Suprapubic skin (tissue), 4 donors: ENCODE data around the gene MTERF4. TPM values are rescaled to one million over a fixed set of nuclear protein-coding genes. Genes with fewer than 3 reads are reported as not detected.

Experiments
- DNase-seq, 2 donors: peaks; one replicate each; pipeline ENCODE4 v3.0.0-alpha.2; 2019; ENCODE audit warnings: low spot score in 2 of 2
- H3K27ac ChIP-seq: fragments of 200-600 bp; sonication (generic); one replicate; pipeline ENCODE4 v1.5.1; 2019
- H3K27me3 ChIP-seq: fragments of 200-600 bp; sonication (generic); one replicate; pipeline ENCODE4 v1.5.1; 2019
- H3K36me3 ChIP-seq: fragments of 200-600 bp; sonication (generic); one replicate; pipeline ENCODE4 v1.5.1; 2019
- H3K4me1 ChIP-seq: fragments of 200-600 bp; sonication (generic); one replicate; pipeline ENCODE4 v1.5.1; 2019
- H3K4me3 ChIP-seq: fragments of 200-600 bp; sonication (generic); one replicate; pipeline ENCODE4 v1.5.1; 2019; ENCODE audit warnings: mild to moderate bottlenecking
- H3K9me3 ChIP-seq: fragments of 200-600 bp; sonication (generic); one replicate; pipeline ENCODE4 v1.5.1; 2019
- CTCF ChIP-seq, 2 donors: fragments of 200-600 bp in 1 of 2; fragments of 450-650 bp in 1 of 2; sonication (generic) in 1 of 2; IDR thresholded peaks; one replicate each; pipeline ENCODE4 v1.5.1; 2016 to 2019; ENCODE audit warnings: antibody characterized with exemption in 2 of 2, mild to moderate bottlenecking in 1 of 2, moderate library complexity in 1 of 2
- EP300 ChIP-seq: sonication (generic); formaldehyde crosslinking; IDR thresholded peaks from one replicate; pipeline ENCODE4 v1.6.1; 2017; ENCODE audit warnings: antibody characterized with exemption
- POLR2A ChIP-seq, 2 donors: fragments of 450-650 bp; IDR thresholded peaks; one replicate each; pipeline ENCODE4 v1.6.1; 2017; ENCODE audit warnings: antibody characterized with exemption in 2 of 2, mild to moderate bottlenecking in 2 of 2, moderate library complexity in 2 of 2
- POLR2AphosphoS5 ChIP-seq, 3 donors: sonication (generic); formaldehyde crosslinking; IDR thresholded peaks; one replicate each; pipeline ENCODE4 v1.6.1; 2017; ENCODE audit warnings: antibody characterized with exemption in 3 of 3
- WGBS: methylation state at CpG from one replicate; pipeline ENCODE4 v1.1.5; 2018; 5-methylcytosine and 5-hydroxymethylcytosine counted together
- total RNA-seq, 4 donors: library from RNA; depleted of rRNA; stranded (reverse); fragments of >200 nt; gene quantifications; one replicate each; pipeline ENCODE4 v1.1.0, GENCODE V29; 2016

Gene MTERF4
- total RNA-seq, 4 donors from 2014 or later = 30.0 to 81.8 (median 52.4) TPM

GRCh38 chr2:241115361-241115760, 13.3 kb upstream of the MTERF4 start:
- Histone ChIP-seq H3K9me3 (no peaks in the 10 kb centered on the region), H3K4me3 (no peak overlapping the region), H3K36me3 (peaks cover 12% of the 10 kb centered on the region), H3K4me1 (no peaks in the 10 kb centered on the region), H3K27me3 (no peaks in the 10 kb centered on the region), H3K27ac (no peak overlapping the region)
- WGBS = 90% methylated on average over 8 of the region's 8 CpGs
- DNase-seq = peak in 1 of 2 donors; percentile 93
- no peak for TF ChIP-seq CTCF (IDR thresholded peaks at IDR 0.05)
- no peak for TF ChIP-seq POLR2A (IDR thresholded peaks at IDR 0.05)
- no peak for TF ChIP-seq POLR2AphosphoS5 (IDR thresholded peaks at IDR 0.05)
- TF ChIP-seq EP300 = no peak

- Histone ChIP-seq H3K36me3 (peaks cover 12% of the 10 kb centered on the region), H3K27ac (no peak overlapping the region), H3K4me3 (no peak overlapping the region), H3K4me1 (no peaks in the 10 kb centered on the region), H3K9me3 (no peaks in the 10 kb centered on the region), H3K27me3 (no peaks in the 10 kb centered on the region)
- TF ChIP-seq POLR2A (IDR thresholded peaks at IDR 0.05) = no peak
- TF ChIP-seq POLR2AphosphoS5 (IDR thresholded peaks at IDR 0.05) = no peak
- no peak for TF ChIP-seq CTCF (IDR thresholded peaks at IDR 0.05)
- TF ChIP-seq EP300 = no peak
- peak in 1 of 2 donors; percentile 57 for DNase-seq
- WGBS = 89% methylated on average over 11 of the region's 11 CpGs
These were observed 12.7 kb upstream of the MTERF4 start for GRCh38 chr2:241114836-241115235.

DNA sequence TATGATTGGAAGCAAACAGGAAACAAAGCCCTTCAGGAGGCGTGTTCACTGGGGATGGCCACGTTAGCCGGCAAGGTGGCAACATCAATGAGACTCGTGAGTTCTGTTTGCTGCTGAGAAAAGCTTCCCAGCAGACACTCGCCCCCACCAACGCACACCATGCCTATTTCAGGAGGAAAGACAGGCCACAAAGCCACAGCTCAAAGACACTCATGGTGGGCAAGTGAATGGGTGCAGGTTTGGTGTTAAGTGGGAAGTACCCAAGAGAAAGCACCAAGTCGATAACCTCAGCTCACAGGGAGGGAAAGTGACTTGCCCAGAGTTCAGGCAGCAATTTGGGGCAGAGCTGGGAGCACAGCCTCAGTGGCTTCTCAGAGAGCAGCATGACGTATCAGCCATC, 10.5 kb upstream of the MTERF4 start:
- no peaks in the 10 kb centered on the region for H3K27me3 ChIP-seq
- no peak overlapping the region for H3K4me3 ChIP-seq
- H3K4me1 ChIP-seq = no peaks in the 10 kb centered on the region
- DNase-seq = peak in 1 of 2 donors; percentile 38
- H3K36me3 ChIP-seq = peaks cover 12% of the 10 kb centered on the region
- TF ChIP-seq CTCF (IDR thresholded peaks at IDR 0.05) (no peak), EP300 (no peak), POLR2AphosphoS5 (IDR thresholded peaks at IDR 0.05) (no peak), POLR2A (IDR thresholded peaks at IDR 0.05) (no peak)
- no peak overlapping the region for H3K27ac ChIP-seq
- WGBS = 83% methylated on average over 8 of the region's 8 CpGs
- H3K9me3 ChIP-seq = no peaks in the 10 kb centered on the region

- no peak overlapping the region for H3K4me3 ChIP-seq
- H3K27ac ChIP-seq = no peak overlapping the region
- no peak for TF ChIP-seq POLR2AphosphoS5 (IDR thresholded peaks at IDR 0.05)
- no peak for TF ChIP-seq CTCF (IDR thresholded peaks at IDR 0.05)
- no peak for TF ChIP-seq POLR2A (IDR thresholded peaks at IDR 0.05)
- no peaks in the 10 kb centered on the region for H3K27me3 ChIP-seq
- H3K36me3 ChIP-seq = peaks cover 12% of the 10 kb centered on the region
- WGBS = 88% methylated on average over 17 of the region's 17 CpGs
- H3K9me3 ChIP-seq = no peaks in the 10 kb centered on the region
- DNase-seq = peak in 1 of 2 donors; percentile 67
- no peaks in the 10 kb centered on the region for H3K4me1 ChIP-seq
These were observed 10.0 kb upstream of the MTERF4 start for GRCh38 chr2:241112046-241112445.

DNA sequence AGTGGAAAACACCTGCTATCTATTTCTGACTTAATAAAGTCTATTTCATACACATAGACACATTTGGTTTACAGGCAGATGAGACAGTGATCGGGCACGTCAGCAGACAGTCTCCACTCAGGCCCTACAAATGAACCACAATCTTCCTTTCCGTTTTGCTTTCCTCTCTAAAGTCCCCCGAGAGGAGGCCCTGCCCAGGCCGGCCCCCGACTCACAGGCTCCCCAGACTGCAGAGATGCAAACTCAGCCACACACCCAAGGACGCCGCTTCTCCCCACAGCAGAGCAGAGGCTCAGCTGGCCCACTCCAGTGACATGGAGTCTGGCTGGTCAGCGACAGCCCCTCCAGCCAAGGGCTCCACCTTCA, 9.3 kb upstream of the MTERF4 start:
- no peak overlapping the region for H3K4me3 ChIP-seq
- WGBS = 83% methylated on average over 9 of the region's 9 CpGs
- H3K27me3 ChIP-seq = no peaks in the 10 kb centered on the region
- no peaks in the 10 kb centered on the region for H3K9me3 ChIP-seq
- no peak overlapping the region for H3K27ac ChIP-seq
- H3K36me3 ChIP-seq = peaks cover 8% of the 10 kb centered on the region
- DNase-seq = peak in 1 of 2 donors; percentile 71
- TF ChIP-seq CTCF (IDR thresholded peaks at IDR 0.05) (no peak), POLR2A (IDR thresholded peaks at IDR 0.05) (no peak), EP300 (no peak), POLR2AphosphoS5 (IDR thresholded peaks at IDR 0.05) (no peak)
- no peaks in the 10 kb centered on the region for H3K4me1 ChIP-seq
